ENCODE data around the gene SDC1. TPM values are rescaled to one million over a fixed set of nuclear protein-coding genes. Genes with fewer than 3 reads are reported as not detected.

SDC1 gene
- total and polyA plus RNA-seq, 12 donors: 3.1 to 74.2 (median 18.0) TPM

- H3K9me3 ChIP-seq (replicated peaks in 1 of 3): no peaks in the 10 kb centered on the region
- no peaks in the 10 kb centered on the region for H3K36me3 ChIP-seq (replicated peaks in 1 of 2)
- no peak overlapping the region for H3K27ac ChIP-seq
- no peaks in the 10 kb centered on the region for H3K4me1 ChIP-seq (replicated peaks in 1 of 2)
- no peak overlapping the region for H3K4me3 ChIP-seq
- no peak for TF ChIP-seq CTCF (IDR thresholded peaks at IDR 0.05)
- TF ChIP-seq POLR2A (IDR thresholded peaks at IDR 0.05): no peak
- DNase-seq: no peak
- intact Hi-C loops (cut with DNase I): no loop called here
- no peaks in the 10 kb centered on the region for H3K27me3 ChIP-seq
- 89 to 100% (median 96%) methylated on average over 4 to 10 of the region's 10 CpGs for WGBS, 4 donors
Measured at GRCh38 chr2:20205915-20206524, 18.9 kb downstream of the SDC1 start.

GRCh38 chr2:20205069-20205468, 19.9 kb downstream of the SDC1 start:
- no peak overlapping the region for H3K4me3 ChIP-seq
- no peak for TF ChIP-seq POLR2A (IDR thresholded peaks at IDR 0.05)
- no peak for TF ChIP-seq CTCF (IDR thresholded peaks at IDR 0.05)
- no peaks in the 10 kb centered on the region for H3K9me3 ChIP-seq (replicated peaks in 1 of 3)
- no peak for DNase-seq
- no peaks in the 10 kb centered on the region for H3K27me3 ChIP-seq
- H3K36me3 ChIP-seq (replicated peaks in 1 of 2): no peaks in the 10 kb centered on the region
- intact Hi-C loops (cut with DNase I): no loop called here
- no peaks in the 10 kb centered on the region for H3K4me1 ChIP-seq (replicated peaks in 1 of 2)
- WGBS, 4 donors: 80 to 97% (median 95%) methylated on average over 5 to 7 of the region's 7 CpGs
- no peak overlapping the region for H3K27ac ChIP-seq

GRCh38 chr2:20203521-20204225, 21.3 kb downstream of the SDC1 start:
- Histone ChIP-seq H3K9me3 (replicated peaks in 1 of 3) (no peaks in the 10 kb centered on the region), H3K27ac (no peak overlapping the region), H3K27me3 (no peaks in the 10 kb centered on the region), H3K36me3 (replicated peaks in 1 of 2) (no peaks in the 10 kb centered on the region), H3K4me3 (no peak overlapping the region), H3K4me1 (replicated peaks in 1 of 2) (no peaks in the 10 kb centered on the region)
- TF ChIP-seq POLR2A (IDR thresholded peaks at IDR 0.05): no peak
- no peak for TF ChIP-seq CTCF (IDR thresholded peaks at IDR 0.05)
- no peak for DNase-seq
- WGBS, 4 donors: 88 to 96% (median 92%) methylated on average over 5 to 17 of the region's 17 CpGs
- intact Hi-C loops (cut with DNase I): no loop called here

- no peak overlapping the region for H3K27ac ChIP-seq
- H3K27me3 ChIP-seq: no peaks in the 10 kb centered on the region
- H3K4me1 ChIP-seq (replicated peaks in 1 of 2): no peaks in the 10 kb centered on the region
- no peaks in the 10 kb centered on the region for H3K9me3 ChIP-seq (replicated peaks in 1 of 3)
- intact Hi-C loops (cut with DNase I): no loop called here
- TF ChIP-seq CTCF (IDR thresholded peaks at IDR 0.05): no peak
- TF ChIP-seq POLR2A (IDR thresholded peaks at IDR 0.05): no peak
- 93 to 99% (median 94%) methylated on average over 8 to 10 of the region's 10 CpGs for WGBS, 4 donors
- DNase-seq: no peak
- H3K4me3 ChIP-seq: no peak overlapping the region
- no peaks in the 10 kb centered on the region for H3K36me3 ChIP-seq (replicated peaks in 1 of 2)
Measured at GRCh38 chr2:20203072-20203471, 21.9 kb downstream of the SDC1 start.
